T-helper 2 cell (primary cell): Measurements from ENCODE around the gene NIPAL3.
"Not testable (repeated sequence)": the region's sequence is repeated elsewhere in the genome, so short reads cannot be mapped to it uniquely, and the experiment has no call there.

Experiments used
- DNase-seq, 5 experiments: peaks; one replicate each; pipeline versions ENCODE4 v3.0.0 to v3.0.0-alpha.2; 2012 to 2022

NIPAL3 gene

DNA sequence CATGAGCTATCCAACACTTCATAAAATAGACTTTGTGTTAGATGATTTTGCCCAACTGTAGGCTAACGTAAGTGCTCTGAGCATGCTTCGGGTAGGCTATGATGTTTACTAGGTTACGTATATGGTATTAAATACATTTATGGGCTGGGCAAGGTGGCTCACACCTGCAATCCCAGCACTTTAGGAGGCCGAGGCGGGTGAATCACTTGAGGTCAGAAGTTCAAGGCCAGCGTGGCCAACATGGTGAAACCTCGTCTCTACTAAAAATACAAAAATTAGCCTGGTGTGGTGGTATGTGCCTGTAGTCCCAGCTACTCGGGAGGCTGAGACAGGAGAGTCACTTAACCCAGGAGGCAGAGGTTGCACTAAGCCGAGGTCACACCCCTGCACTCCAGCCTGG lies 77.3 kb downstream of the NIPAL3 start:
- not testable (repeated sequence) for DNase-seq

DNA sequence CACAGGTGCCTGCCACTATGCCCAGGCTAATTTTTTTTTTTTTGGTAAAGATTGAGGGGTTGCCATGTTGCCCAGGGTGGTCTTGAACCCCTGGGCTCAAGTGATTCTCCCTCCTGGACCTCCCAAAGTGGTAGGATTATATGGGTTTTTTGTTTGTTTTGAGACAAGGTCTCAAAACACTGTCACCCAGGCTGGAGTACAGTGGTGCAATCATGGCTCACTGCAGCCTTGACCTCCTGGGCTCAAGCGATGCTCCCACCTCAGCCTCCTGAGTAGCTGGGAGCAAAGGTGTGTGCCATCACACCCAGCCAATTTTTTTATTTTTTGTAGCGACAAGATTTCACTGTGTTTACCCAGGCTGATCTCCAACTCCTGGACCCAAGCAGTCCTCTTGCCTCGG lies 78.2 kb downstream of the NIPAL3 start:
- DNase-seq = no peak

DNA sequence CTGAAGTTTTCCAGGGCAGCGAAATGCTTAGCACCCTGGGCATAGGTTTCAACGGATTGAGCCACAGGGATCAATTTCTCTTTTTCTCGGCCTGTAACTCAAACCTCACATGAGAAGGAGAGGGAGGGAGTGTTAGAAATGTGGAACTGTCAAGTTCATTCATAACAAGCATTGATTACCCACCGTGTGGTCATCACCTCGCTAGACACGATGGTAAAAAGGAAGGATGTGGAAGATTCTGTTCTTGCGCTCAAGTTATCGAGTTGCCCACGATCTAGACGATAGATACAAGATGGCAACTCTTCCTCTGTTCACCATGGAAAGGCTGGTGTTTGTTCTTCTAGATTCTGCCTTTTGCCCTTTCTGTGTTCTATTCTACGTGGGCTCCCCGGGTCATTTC lies 83.0 kb downstream of the NIPAL3 start:
- DNase-seq = peak in 1 of 5 experiments; percentile 64

DNA sequence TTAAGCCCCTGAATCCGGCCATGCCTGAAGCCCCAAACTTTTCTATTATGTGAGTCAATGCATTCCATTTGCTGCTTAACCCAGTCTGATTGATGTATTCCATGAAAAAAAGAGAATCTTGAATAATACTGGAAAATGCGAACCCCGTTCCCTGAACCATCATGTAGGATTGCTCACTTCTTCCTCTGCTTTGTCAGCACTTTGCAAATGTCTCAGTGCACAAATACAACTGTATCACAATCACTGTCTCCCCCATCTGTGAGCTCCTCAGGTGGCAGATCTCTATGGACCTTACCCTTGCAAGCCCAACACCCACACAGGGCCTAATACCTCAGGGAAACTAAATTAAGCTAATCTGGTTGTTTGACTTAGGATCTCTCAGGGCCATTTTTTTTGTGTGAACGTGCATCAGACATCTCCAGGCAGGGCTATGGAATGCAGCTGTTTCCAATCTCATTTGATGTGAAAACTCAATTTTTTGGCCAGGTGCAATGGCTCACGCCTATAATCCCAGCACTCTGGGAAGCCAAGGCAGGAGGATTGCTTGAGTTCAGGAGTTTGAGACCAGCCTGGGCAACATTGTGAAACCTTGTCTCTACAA lies 84.9 kb downstream of the NIPAL3 start:
- DNase-seq = no peak

DNA sequence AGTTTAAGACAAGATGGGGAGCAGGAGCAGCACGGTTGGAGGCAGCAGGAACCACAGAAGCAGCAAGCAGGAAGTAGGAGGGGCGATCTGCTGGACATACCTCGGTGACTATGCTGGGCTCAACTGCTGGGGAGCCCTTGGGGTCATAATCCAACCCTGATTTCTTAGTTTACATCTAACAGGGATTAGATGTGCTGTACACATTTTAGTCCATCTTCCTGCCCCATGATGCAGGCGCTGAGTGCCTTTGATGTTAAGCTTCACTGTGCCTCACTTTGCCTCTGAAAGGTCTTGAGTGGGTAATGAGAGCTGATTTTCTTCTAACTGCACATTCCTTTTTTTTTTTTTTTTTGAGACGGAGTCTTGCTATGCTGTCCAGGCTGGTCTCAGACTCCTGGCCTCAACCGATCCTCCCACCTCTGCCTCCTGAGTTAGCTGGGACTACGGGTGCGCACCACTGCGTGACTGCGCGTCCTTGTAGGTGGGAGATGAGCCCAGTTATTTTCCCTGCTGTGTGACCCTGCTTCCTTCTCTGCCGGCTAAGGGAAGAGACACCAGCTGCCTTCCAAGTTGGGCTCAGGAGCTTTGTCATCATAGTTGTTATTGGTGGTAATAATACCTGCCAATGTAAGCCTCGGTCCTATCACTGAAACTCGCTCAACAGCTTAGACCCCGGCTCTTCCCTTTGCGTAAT lies 85.9 kb downstream of the NIPAL3 start:
- peak in 1 of 5 experiments; percentile 84 for DNase-seq

DNA sequence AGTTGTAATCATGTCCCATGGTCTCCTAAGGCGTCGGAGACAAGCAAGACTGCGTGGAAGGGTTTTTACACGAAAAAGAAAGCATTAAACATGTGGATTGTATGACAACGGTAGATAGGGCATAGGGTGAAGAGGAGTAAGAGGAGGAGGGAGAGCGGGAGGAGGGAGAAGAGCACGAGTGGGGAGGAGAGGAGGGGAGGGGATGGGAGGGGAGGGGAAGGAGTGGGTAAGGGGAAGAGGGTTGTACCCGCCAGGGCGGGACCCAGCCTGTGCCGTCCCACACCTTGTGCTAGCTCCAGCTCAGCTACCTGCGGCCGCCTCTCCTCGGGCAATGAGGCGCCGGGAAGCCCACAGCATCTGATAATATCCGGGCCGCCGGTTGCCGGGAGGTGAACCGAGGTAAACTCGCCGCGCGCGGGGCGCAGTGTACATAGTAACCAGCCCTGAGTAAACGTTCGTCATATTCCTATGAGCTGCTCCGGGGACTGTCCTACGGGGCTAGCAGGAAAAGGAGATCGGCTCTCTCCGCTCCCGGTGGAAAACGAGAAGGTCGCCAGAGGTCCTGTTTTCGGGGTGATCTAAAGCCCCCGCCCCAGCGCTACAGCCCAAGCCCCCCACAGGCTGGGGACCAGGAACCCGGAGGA lies 86.6 kb downstream of the NIPAL3 start:
- DNase-seq = peak; percentile 65 to 88 (median 85)

DNA sequence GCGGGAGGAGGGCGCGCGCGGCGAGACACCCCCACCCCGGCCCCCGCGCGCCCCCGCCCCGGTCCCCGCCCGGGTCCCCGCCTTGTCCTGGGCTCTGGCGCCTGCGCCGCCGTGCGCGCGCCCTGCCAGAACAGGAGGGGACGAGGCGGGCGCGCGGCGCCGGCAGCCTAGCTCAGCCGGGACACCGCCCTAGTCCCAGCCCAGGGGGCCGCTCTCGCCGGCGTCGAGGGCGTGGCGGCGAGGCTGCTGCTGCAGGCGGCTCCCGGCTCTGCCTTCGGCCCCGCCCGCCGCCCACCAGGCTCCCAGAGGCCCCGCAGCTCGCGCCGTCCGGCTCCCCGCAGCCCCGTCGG lies 87.1 kb downstream of the NIPAL3 start, which contains the start of gene RCAN3:
TSS of gene RCAN3 (plus strand) at position 128 of the 350 bp plus-strand sequence. CDS start 11,537 bp downstream, outside the sequence.
- DNase-seq = peak; percentile 70 to 97 (median 83)

DNA sequence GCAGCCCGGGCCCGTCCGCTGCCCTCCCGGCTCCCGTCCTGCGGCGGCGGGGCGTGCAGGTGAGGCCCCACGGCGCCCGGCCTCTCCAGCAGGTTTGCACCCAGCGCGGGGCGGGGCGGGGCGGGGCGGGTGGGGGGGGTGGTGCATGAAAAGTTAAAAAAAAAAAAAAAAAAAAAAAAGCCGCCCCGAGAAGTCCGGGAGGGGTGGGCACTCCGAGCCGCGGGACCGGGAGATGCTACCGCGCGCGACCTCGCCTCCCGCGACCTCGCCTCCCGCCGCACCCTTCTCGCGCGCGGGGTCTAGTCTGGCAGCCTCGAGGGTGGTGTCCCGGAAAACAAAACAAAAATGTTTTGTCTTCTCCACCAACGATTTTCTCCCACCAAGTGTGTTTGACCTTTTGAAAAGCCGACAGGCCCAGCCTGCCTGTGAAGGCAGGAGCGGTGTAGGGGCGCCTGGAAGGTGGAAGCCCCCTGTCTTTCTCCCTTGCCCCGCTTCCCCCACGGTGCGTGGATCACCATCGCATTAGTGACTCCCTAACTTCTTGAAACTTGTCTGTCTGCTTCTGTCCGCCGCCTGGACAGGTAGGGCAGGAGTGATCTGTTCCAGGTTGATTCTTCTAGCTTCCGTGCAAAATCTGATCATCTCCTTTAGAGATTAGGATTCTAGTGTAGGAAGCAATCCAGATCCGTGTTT lies 87.6 kb downstream of the NIPAL3 start:
- DNase-seq = no peak

DNA sequence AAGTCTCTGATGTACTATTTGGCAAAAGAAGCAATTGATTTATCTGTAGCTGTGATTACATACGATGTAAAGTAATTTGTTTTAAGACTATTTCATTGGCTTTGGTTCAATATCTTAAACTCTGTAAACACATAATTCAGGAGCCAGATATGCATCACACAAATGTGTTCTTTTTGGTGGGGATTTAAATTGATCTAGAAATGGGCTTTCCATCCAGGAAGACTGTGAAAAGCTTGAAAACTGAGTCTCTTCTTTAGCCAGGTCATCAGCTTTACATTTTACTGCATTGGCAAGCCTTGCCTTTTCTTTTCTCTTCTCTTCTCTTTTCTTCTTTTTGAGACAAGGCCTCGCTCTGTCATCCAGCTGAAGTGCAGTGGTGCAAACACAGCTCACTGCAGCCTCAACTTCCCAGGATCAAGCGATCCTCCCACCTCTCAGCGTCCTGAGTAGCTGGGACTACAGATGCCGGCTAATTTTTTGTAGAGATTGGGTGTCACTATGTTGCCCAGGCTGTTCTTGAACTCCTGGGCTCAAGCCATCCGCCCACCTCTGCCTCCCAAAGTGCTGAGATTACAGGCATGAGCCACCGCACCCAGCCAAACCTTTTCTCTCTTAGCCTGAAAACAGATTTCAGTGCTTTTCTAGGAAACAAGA lies 88.4 kb downstream of the NIPAL3 start:
- peak in 1 of 5 experiments; percentile 28 for DNase-seq

DNA sequence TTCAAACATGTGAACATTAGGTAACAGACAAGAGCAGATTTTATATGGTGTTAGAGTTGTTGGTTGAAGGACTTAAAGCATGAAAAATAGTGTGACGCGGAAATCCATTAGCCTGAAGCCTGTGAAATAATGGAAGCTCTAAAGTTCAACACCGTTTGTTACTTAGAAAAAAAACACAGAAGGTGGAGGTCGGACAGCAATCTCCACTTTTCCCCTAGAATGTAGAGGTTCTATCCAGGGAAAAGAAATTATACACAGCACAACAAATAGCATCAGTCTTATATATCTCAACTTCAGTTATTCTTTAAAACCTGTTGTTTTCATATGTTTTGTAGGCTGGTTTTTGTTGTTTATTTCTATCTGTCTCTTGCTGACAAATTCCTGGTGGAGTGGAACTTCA lies 89.0 kb downstream of the NIPAL3 start:
- DNase-seq = no peak

DNA sequence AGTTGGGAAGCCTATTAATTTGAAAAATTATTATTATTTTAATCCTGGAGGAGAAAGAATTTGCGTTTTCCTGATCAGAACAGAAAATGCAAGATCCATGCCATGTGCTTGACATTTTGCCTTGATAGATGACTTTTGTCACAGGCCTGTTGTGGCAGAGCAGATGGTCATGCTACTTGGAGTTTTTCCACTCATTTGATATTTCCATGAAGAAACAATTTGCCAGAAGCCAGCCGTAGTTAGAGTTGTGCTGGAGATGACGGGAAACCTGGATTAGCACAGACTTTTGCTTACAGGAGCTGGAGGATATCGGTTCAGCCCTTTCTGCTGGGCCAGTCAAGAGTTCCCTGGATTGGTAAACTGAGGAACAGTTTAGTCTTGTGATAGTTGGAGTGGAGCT lies 90.2 kb downstream of the NIPAL3 start:
- no peak for DNase-seq

DNA sequence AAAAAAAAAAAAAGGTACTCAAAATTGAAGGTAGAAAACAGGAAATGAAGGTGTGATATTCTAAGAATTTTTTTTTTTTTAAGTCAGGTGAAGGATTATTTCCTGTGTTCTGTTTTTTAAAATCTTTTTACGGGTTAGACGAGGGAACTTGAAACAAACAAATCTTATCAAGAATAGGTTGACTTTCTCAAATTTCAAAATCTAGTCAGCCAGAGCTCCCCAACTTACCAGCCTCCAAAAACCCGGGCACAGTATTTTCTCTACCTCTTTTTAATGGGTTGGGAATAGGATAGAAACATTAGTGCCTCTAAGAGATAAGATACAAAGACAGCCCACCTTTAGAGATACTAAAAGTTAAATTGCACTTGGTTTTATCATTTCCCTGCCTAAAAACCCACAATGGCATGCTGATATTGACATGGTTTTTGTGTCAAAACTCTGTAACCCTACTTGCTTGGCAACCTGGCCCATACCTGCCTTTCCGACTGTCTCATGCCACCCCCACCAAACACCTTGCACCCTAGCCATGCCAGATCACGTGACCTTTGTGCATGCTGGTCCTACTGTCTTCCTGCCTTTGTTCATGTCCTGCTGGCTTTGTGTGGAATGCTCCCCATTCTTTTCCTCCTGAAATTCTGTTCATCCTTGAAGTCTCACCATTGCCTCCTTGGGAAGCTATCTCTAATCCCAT lies 91.2 kb downstream of the NIPAL3 start:
- DNase-seq = peak in 2 of 5 experiments; percentile 37 to 68

DNA sequence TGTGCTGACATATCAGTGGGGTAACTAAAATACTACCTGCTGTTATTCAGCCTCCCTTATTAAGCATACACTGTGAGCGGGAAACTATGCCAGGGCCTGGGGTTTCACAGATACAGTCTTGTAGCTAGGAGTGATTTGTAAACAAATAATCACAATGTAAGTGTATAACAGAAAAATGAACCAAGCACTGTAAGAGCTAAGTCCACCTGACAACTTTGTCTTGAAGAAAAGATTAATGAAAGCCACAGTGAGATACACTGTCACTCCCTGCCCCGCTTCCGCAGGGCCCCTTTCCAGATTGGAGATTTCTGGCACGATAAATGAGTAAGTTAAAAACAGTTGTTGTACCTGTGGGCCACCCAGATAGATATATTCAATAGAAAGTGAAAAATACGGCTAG lies 91.8 kb downstream of the NIPAL3 start:
- peak in 3 of 5 experiments; percentile 43 to 67 (median 46) for DNase-seq

DNA sequence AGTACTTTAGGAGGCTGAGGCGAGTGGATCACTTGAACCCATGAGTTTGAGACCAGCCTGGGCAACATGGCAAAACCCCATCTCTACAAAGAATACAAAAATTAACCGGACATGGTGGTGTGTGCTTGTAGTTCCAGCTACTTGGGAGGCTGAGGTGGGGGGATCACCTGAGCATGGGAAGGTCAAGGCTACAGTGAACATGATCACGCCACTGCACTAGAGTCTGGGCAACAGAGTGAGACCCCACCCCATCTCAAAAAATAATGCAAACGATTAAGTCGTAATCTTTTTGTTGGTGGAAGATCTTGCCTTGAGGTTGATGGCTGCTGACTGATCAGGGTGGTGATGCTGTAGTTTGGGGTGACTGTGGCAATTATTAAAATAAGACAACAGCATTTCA lies 93.3 kb downstream of the NIPAL3 start:
- DNase-seq = no peak

DNA sequence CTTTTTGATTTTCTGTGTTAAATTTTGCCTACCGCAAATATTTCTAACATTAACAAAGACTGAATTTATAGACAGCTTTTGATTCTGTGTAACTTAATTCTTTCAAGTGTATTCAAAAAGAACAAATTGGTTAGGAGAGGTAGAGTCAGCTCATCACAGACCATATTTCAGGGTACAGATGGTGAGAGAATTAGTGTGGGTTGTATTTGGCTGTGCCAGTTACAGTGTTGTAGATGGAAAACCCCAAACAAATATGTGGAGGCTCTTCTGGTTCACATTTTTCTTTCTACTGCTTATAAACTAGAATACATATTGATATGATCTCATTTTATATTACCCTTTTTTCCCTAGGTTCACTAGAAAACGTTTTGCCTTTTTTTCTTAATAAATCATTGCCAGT lies 98.1 kb downstream of the NIPAL3 start:
- no peak for DNase-seq

DNA sequence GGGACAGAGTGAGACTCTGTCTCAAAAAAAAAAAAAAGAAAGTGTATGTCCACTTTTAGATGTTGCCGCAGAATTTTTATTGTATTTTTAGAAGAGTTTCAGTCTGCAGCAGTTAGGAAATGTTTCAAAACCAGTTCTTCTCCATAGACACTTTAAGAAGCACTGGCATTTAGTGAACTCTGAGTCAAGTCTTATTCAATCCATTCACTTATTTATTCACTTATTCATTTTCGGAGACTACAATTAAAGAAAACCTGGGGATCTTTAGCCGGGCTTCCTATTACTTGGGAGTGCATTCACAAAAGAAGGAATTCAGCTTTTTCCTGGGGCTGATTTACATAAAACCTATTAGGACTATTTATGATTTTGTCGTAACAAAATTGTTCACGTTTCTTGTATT lies 99.3 kb downstream of the NIPAL3 start:
- DNase-seq = no peak

DNA sequence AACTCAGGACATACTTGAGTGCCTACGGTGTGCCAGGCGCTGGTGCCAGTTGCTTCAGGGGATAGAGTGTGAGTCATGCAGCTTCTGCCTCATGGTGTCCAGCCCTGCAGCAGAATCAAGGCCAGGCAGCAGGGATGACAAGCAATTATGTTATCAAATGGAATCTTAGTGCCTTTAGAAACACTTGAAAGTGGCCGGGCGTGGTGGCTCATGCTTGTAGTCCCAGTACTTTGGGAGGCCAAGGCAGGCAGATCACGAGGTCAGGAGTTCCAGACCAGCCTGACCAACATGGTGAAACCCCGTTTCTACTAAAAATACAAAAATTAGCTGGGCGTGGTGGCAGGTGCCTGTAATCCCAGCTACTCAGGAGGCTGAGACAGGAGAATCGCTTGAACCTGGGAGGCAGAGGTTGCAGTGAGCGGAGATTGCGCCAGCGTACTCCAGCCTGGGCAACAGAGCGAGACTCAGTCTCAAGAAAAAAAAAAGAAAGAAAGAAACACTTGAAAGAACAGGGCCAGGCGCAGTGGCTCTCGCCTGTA lies 100.1 kb downstream of the NIPAL3 start:
- not testable (repeated sequence) for DNase-seq

DNA sequence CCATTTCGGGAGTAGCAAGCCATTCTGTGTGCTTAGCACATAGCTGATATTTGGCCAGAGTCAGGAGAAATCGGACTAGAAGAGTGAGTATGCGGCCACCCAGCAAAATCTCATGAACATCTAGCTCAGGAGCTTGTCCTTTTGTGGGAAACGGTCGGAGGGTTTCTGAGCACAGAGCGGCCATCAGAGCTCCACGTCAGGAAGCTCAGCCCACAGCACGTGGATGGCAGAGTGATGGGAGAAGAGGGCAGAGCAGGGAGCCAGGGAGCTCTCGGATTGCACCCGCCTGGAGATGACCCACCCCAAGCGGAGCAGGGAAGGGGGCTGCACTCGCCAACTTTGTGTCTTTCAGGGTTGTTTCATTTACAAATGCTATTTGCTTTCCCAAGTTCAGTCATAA lies 100.9 kb downstream of the NIPAL3 start:
- no peak for DNase-seq

DNA sequence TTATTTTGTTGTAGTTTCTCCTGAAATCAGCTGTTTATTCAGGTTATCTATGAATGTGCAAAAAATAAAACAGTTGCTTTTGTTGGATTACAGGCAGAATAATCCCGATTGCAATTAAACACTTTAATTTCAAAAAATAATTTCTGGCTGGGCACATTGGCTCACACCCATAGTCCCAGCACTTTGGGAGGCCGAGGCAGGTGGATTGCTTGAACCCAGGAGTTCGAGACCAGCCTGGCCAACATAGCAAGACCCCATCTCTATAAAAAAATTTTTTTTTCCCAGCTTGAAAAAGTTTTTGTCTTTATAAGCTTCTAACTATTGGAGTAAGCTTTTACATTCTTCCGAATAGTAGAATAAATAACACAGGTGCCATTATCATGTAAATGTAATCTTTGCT lies 102.3 kb downstream of the NIPAL3 start:
- DNase-seq = no peak

DNA sequence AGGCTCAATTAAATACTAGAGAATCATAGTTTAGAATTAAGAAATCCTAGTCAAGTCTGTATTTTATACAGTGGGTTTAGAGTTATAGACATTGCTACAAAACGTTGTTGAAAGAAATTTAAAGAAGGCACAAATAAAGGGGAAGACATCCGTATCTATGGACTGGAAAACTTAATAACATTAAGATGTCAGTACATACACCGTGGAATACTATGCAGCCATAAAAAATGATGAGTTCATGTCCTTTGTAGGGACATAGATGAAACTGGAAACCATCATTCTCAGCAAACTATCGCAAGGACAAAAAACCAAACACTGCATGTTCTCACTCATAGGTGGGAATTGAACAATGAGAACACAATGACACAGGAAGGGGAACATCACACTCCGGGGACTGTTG lies 104.7 kb downstream of the NIPAL3 start:
- not testable (repeated sequence) for DNase-seq
